GM06990 (cell line): Measurements from ENCODE around the gene ZNF638.
"Not testable (repeated sequence)": the region's sequence is repeated elsewhere in the genome, so short reads cannot be mapped to it uniquely, and the experiment has no call there.

Experiments
- DNase-seq: peaks from one replicate; pipeline ENCODE4 v3.0.0-alpha.2; 2011; ENCODE audit not compliant: insufficient read length; ENCODE audit errors: extremely low read depth
- H3K27me3 ChIP-seq: replicated peaks from 2 replicates; pipeline ENCODE4 v1.6.0; 2011; ENCODE audit warnings: low read length; ENCODE audit not compliant: control insufficient read depth, insufficient read depth
- H3K36me3 ChIP-seq: 2 replicates; pipeline ENCODE4 v1.5.1; 2011; ENCODE audit warnings: low read length; ENCODE audit not compliant: control insufficient read depth, insufficient read depth
- H3K4me3 ChIP-seq: replicated peaks from 2 replicates; pipeline ENCODE4 v1.5.1; 2011; ENCODE audit warnings: low read depth, mild to moderate bottlenecking, control low read depth, low read length
- TF ChIP-seq, protein P1 (sequence below): IDR thresholded peaks from 2 replicates; pipeline ENCODE4 v1.5.1; 2011; ENCODE audit warnings: low read length, control low read depth, mild to moderate bottlenecking, inconsistent platforms; ENCODE audit not compliant: insufficient read depth, poor library complexity, severe bottlenecking

Gene ZNF638

DNA sequence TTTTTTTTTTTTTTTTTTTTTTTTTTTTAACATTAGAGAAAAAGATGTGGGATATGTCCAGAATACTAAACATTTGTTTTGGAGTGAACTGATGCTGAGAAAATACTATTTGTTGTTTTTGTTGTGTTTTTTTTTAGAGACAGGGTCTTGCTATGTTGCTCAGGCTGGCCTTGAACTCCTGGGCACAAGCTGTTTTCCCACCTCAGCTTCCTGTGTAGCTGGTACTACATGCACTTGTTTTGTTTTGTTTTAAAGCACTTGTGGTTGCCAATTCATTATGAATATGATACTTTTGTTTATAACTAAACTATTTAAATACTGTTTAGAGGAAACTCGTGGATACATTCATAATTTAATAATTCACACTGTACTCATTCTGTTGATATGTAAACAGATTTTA is 88.4 kb downstream of the ZNF638 start:
- Histone ChIP-seq H3K4me3 (no peak overlapping the region), H3K27me3 (no peaks in the 10 kb centered on the region), H3K36me3 (peaks cover 2% of the 10 kb centered on the region; the same call in 1 of the 2 replicates)
- TF ChIP-seq, protein P1, sequence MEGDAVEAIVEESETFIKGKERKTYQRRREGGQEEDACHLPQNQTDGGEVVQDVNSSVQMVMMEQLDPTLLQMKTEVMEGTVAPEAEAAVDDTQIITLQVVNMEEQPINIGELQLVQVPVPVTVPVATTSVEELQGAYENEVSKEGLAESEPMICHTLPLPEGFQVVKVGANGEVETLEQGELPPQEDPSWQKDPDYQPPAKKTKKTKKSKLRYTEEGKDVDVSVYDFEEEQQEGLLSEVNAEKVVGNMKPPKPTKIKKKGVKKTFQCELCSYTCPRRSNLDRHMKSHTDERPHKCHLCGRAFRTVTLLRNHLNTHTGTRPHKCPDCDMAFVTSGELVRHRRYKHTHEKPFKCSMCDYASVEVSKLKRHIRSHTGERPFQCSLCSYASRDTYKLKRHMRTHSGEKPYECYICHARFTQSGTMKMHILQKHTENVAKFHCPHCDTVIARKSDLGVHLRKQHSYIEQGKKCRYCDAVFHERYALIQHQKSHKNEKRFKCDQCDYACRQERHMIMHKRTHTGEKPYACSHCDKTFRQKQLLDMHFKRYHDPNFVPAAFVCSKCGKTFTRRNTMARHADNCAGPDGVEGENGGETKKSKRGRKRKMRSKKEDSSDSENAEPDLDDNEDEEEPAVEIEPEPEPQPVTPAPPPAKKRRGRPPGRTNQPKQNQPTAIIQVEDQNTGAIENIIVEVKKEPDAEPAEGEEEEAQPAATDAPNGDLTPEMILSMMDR, result no peak
- no peak for DNase-seq

- TF ChIP-seq, protein P1, result no peak
- Histone ChIP-seq H3K27me3 (no peaks in the 10 kb centered on the region), H3K36me3 (peaks cover 3% of the 10 kb centered on the region; the same call in 1 of the 2 replicates), H3K4me3 (no peak overlapping the region)
- no peak for DNase-seq
Observed at GRCh38 chr2:71422786-71423185, 91.2 kb downstream of the ZNF638 start.

DNA sequence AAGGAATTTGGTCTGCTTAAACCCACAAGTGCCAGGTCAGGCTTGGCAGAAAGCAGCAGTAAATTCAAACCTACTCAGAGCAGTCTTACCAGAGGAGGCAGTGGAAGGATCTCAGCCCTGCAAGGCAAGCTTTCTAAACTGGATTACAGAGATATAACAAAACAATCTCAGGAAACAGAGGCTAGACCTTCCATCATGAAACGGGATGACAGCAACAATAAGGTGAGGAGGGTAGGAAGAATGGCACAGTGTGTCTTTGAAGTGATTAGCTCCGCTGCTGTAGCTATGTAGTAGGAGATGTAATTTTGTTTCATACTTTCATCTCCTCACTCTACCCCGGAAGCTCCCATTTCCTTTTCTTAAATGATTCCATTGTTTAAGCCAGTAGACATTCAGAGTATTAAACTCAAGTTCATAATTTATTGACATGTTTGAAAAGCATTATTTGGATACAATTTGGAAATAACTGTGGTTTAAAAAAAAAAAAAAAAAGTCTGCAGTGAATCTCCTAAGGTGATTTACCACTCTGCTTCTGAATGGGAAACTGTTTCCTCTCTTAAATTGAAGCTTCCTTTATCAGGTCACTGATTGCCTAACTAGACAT is 92.3 kb downstream of the ZNF638 start:
- Histone ChIP-seq H3K4me3 (no peak overlapping the region), H3K36me3 (peaks cover 3% of the 10 kb centered on the region; the same call in 1 of the 2 replicates), H3K27me3 (no peaks in the 10 kb centered on the region)
- no peak for DNase-seq
- TF ChIP-seq, protein P1, result no peak

- TF ChIP-seq, protein P1, result no peak
- Histone ChIP-seq H3K27me3 (no peaks in the 10 kb centered on the region), H3K36me3 (peaks cover 3% of the 10 kb centered on the region; the same call in 1 of the 2 replicates), H3K4me3 (no peak overlapping the region)
- no peak for DNase-seq
Observed at GRCh38 chr2:71426721-71427120, 95.1 kb downstream of the ZNF638 start.

DNA sequence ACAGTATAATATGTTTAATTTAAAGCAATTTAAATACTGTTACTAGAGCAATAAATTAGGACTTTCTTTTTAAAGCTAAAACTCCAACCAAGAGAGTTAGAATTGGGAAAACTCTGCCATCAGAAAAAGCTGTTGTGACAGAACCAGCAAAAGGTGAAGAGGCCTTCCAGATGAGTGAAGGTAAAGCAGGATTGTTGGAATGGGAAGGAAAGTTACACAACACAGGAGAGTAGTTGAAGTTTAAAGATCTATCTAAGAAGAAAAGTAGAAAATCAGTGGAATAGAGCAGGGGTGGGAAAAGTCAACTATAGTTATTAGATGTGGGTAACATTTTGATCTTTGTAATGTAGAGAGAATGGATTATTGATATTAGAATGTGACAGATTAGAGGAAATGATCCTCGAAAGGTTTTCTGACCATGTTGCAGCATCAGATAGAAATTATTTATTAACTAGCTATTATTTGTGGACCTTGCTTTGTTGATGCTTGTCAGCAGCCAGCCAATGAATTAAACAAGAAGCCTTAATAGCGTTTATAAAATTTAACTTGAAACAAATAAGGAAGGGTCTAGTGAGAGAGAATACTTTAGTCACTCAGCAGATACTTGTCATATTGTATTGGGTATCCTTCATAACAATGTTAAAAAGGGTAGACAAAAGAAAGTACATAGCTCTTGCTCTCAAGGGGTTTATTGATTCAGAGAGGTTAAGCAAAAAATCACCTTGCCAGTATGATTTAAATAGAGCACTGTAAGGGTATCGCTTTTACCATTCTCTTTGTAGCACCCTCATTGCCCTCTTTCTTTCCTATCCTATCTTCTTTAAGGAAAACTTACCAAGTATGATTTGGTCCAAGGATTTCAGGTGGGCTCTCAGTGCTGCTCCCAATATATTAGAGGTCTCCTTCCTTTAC is 97.1 kb downstream of the ZNF638 start:
- TF ChIP-seq, protein P1, result no peak
- DNase-seq, result no peak
- H3K27me3 ChIP-seq, result no peaks in the 10 kb centered on the region
- no peak overlapping the region for H3K4me3 ChIP-seq
- H3K36me3 ChIP-seq, result peaks cover 5% of the 10 kb centered on the region

DNA sequence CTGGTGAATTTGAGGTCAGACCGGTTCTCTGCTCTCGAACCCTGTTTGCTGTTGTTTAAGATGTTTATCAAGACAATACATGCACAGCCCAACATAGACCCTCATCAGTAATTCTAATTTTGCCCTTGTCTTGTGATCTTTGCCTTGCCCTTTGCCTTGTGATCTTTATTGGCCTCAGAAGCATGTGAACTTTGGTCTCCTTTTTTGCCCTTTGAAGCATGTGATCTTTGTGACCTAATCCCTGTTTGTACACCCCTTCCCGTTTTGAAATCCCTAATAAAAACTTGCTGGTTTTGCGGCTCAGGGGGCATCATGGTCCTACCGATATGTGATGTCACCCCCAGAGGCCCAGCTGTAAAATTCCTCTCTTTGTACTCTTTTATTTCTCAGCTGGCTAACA is 113.6 kb downstream of the ZNF638 start:
- not testable (repeated sequence) for H3K4me3 ChIP-seq, H3K27me3 ChIP-seq, DNase-seq, H3K36me3 ChIP-seq
